Adipocyte (in vitro differentiated cells): ENCODE results near the gene NUDT16.

Experiments used
- DNase-seq: peaks from one replicate; pipeline ENCODE4 v3.0.0-alpha.2; 2015; ENCODE audit warnings: low read depth
- H3K27me3 ChIP-seq: replicated peaks from 2 replicates; pipeline ENCODE4 v1.7.0; 2013; ENCODE audit warnings: mild to moderate bottlenecking, low read length, moderate library complexity; ENCODE audit not compliant: control insufficient read depth, insufficient read depth
- H3K36me3 ChIP-seq: 2 replicates; pipeline ENCODE4 v1.7.0; 2013; ENCODE audit warnings: low read length, mild to moderate bottlenecking, moderate library complexity; ENCODE audit not compliant: control insufficient read depth, insufficient read depth, severe bottlenecking
- H3K4me1 ChIP-seq: 2 replicates; pipeline ENCODE4 v1.7.0; 2013; ENCODE audit warnings: mild to moderate bottlenecking, low read length, moderate library complexity; ENCODE audit not compliant: control insufficient read depth, insufficient read depth
- H3K4me3 ChIP-seq: 2 replicates; pipeline ENCODE4 v1.7.0; 2013; ENCODE audit warnings: mild to moderate bottlenecking, low read length, moderate library complexity
- H3K9ac ChIP-seq: 2 replicates; pipeline ENCODE4 v1.7.0; 2013; ENCODE audit warnings: mild to moderate bottlenecking, low read length, moderate library complexity
- H3K9me3 ChIP-seq: 2 replicates; pipeline ENCODE4 v1.7.0; 2013; ENCODE audit warnings: mild to moderate bottlenecking, low read length, moderate library complexity; ENCODE audit not compliant: control insufficient read depth

NUDT16 gene

DNA sequence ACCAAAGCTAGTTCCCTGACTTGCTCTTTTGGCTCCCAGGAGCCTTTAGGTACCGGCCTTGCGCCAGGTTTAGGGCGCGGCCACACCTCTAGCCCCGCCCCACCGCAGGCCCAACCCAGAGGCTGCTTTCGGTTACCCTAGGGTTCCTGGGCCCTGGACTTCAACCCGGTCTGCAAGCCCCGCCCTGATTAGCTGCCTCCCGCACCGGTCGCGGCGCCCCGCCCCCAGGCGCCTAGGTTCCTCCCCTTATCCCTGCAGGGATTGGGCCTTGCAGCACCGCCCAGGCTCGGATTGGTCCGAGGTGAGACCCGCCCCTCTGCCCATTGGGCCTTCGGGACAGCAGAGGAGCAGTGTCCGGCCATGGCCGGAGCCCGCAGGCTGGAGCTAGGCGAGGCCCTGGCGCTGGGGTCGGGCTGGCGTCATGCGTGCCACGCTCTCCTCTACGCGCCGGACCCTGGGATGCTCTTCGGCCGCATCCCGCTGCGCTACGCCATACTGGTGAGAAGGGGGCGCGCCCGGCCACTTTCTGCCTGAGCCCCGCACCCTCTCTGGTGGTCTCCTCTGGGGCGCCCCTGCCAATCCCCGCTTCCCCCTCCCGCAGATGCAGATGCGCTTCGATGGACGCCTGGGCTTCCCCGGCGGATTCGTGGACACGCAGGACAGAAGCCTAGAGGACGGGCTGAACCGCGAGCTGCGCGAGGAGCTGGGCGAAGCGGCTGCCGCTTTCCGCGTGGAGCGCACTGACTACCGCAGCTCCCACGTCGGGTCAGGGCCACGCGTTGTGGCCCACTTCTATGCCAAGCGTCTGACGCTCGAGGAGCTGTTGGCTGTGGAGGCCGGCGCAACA, at the start of gene NUDT16:
TSS of gene NUDT16 (plus strand) at position 330 of the 847 bp plus-strand sequence. CDS start at position 361, 31 bp downstream.
- Histone ChIP-seq H3K4me1 (peaks cover 28% of the 10 kb centered on the region), H3K9me3 (no peaks in the 10 kb centered on the region), H3K4me3 (peak within 1 kb of the TSS; percentile 90), H3K36me3 (peaks cover 13% of the 10 kb centered on the region), H3K9ac (peak within 1 kb of the TSS; percentile 94), H3K27me3 (no peaks in the 10 kb centered on the region)
- DNase-seq, result peak; percentile 100

DNA sequence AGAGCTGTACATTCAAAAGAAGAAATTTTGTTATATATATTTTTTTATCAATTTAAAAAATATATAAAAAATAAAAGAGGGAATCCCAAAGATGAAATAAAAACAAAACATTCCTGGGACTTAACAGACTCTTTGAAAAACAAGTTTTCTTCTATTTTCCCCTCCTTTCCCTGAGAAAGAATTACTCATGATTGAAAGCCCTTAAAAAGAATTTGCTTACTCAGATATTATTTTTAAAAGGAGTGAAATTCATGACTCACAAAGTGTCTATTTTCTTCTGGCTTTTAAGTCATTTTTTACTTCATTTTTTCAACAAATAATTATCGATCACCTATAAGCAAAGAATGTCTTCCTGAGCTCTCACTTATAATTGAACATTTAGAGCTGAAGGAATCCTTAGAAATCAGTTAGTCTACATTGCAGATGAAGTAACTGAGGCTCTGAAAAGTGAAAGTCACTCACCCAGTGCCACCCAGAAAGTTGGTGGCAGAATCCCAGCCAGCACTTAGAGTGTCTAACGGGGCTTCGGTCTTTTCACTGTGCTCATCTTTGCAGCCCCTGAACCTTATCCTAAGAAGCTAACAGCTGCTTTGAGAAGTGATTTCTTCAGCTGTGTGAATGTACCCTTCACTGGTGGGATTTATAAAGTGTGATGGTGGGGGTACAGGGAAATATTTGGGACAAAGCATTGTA, 42.5 kb upstream of the NUDT16 start:
- H3K27me3 ChIP-seq, result no peaks in the 10 kb centered on the region
- DNase-seq, result peak; percentile 27
- peaks cover 4% of the 10 kb centered on the region for H3K9me3 ChIP-seq
- no peaks in the 10 kb centered on the region for H3K36me3 ChIP-seq
- no peak overlapping the region for H3K4me3 ChIP-seq
- H3K9ac ChIP-seq, result no peak overlapping the region
- H3K4me1 ChIP-seq, result peaks cover 4% of the 10 kb centered on the region

DNA sequence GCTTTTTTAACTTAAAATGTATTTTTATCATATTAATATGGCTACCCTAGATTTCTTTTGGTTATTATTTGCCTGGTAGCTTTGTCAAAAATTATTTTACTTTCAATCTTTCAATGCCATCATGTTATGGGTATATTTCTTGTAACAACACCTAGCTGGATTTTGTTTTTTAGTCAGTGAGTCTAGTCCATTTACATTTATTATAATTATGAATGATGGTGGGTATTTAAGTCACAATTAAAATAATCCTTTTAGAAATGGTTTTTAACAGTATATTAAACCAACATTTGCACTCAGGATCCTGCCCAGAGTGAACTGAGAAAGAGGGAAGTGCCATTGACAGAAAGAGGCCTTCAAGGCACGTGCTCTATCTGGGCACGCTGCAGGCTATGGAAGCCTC, 39.8 kb upstream of the NUDT16 start:
- Histone ChIP-seq H3K4me3 (no peak overlapping the region), H3K36me3 (no peaks in the 10 kb centered on the region), H3K27me3 (no peaks in the 10 kb centered on the region), H3K4me1 (peaks cover 4% of the 10 kb centered on the region), H3K9ac (no peak overlapping the region), H3K9me3 (peaks cover 4% of the 10 kb centered on the region)
- no peak for DNase-seq

DNA sequence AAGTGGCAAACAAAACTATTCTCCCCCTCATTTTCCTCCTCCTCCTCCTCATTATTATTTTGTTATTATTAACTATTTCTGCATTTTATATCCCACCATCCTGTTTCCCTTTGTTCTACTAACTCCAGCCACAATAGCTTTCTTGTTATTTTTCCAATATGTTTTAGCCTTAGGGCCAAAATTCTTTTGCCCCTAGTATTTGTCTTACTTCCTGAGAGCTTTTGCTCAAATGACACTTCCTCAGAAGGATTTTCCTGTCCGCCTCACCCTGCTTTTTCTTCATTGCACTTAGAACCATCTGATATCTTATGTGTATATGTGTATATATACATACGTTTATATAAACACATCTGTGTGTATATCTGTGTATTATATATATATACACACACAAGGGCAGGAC, 32.7 kb upstream of the NUDT16 start:
- Histone ChIP-seq H3K4me1 (peaks cover 14% of the 10 kb centered on the region), H3K9me3 (no peaks in the 10 kb centered on the region), H3K4me3 (no peak overlapping the region), H3K36me3 (no peaks in the 10 kb centered on the region), H3K9ac (no peak overlapping the region), H3K27me3 (no peaks in the 10 kb centered on the region)
- no peak for DNase-seq

DNA sequence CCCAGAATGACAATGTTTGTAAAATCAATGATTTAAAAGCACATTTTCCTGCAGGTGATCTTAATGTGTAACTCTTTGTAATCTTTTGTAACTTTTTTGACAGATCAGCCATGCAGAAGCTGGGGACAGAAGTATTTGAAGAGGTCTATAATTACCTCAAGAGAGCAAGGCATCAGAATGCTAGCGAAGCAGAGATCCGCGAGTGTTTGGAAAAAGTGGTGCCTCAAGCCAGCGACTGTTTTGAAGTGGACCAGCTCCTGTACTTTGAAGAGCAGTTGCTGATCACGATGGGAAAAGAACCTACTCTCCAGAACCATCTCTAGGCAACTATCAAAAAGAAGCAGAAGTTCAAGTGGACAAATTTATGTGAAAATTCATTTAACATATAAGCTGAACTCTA, 32.1 kb upstream of the NUDT16 start:
- Histone ChIP-seq H3K4me3 (no peak overlapping the region), H3K9ac (no peak overlapping the region), H3K4me1 (peaks cover 14% of the 10 kb centered on the region), H3K36me3 (no peaks in the 10 kb centered on the region), H3K27me3 (no peaks in the 10 kb centered on the region), H3K9me3 (no peaks in the 10 kb centered on the region)
- DNase-seq, result no peak

DNA sequence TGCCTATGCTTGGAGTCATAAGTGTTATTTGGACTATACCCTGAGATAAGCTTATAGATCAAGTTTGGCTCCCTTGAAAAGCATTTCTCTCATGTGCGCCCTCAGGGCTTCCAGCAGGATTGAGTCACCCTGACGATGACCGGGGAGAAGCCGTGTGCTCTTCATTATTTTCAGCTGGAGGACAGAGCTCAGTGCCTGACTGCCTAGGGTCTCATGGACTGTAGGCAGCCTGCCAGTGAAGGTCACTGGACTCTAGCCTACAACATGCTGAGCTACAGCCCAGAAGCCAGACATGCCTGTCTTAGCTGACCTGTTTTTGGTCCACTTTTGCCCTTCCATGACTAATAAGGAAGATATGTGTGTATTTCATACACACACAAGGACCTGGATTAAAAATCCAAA, 31.6 kb upstream of the NUDT16 start:
- Histone ChIP-seq H3K4me3 (no peak overlapping the region), H3K27me3 (no peaks in the 10 kb centered on the region), H3K4me1 (peaks cover 14% of the 10 kb centered on the region), H3K36me3 (no peaks in the 10 kb centered on the region), H3K9ac (no peak overlapping the region), H3K9me3 (no peaks in the 10 kb centered on the region)
- DNase-seq, result peak; percentile 86

DNA sequence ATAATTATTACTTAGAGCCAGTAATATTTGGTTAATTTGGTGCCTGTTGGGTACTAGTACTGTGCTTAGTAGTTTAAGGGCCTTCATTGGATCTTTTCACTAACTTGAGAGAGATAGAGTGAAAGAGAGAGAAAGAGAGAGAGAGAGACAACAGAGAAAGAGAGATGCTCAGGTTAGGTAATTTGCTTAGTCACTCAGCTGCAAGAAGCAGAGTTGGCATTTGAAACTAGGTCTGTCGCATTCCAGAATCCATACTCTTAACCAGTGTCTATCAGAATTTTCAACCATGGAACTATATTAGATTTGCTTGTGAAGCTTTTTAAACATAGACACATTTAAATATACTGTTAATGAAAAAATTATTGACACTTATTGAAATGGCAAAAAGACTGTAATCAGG, 31.1 kb upstream of the NUDT16 start:
- peaks cover 14% of the 10 kb centered on the region for H3K4me1 ChIP-seq
- H3K4me3 ChIP-seq, result no peak overlapping the region
- no peaks in the 10 kb centered on the region for H3K36me3 ChIP-seq
- H3K9me3 ChIP-seq, result no peaks in the 10 kb centered on the region
- H3K27me3 ChIP-seq, result no peaks in the 10 kb centered on the region
- peak; percentile 46 for DNase-seq
- no peak overlapping the region for H3K9ac ChIP-seq

DNA sequence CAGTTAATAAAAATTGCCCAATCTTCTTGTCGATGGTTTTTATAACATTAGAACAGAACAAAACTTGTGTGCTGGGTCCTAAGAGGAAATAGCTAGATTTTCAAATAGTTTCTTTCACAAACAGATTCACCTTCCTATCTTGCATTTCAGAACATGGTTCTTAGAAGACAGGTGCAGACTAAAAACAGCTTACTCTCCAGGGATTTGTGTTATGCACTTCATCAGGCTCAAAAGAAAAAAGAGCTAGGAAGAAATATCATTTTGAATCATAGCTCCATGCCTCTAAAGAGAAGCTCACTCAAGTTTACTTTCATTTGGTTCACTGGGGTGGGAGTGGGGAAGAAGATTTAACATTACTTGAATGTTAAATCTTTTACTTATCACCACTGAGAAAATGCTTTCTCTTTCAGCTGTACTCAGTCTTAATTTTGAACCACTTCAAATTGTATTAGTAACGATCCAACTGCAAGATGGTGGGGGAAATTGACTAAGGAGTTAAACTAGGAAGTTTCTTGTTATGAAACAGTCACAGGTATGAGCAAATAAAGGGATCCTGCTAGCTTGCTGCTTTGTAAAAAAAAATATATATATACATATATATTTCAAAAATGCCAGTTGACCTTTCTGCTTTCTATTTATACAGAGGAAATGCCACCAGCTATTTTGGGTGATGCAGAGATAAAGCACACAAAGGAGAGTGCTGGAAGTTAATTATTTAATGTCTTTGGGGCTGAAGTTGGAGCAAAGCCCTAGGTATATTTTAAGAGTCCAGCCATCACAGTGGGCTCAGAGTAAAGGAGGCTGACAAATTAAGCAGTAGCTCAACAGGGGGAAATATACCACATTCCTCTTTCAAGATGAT, 28.3 kb upstream of the NUDT16 start:
- no peaks in the 10 kb centered on the region for H3K27me3 ChIP-seq
- no peak overlapping the region for H3K9ac ChIP-seq
- H3K4me3 ChIP-seq, result no peak overlapping the region
- H3K36me3 ChIP-seq, result no peaks in the 10 kb centered on the region
- no peaks in the 10 kb centered on the region for H3K9me3 ChIP-seq
- peaks cover 14% of the 10 kb centered on the region for H3K4me1 ChIP-seq
- no peak for DNase-seq

DNA sequence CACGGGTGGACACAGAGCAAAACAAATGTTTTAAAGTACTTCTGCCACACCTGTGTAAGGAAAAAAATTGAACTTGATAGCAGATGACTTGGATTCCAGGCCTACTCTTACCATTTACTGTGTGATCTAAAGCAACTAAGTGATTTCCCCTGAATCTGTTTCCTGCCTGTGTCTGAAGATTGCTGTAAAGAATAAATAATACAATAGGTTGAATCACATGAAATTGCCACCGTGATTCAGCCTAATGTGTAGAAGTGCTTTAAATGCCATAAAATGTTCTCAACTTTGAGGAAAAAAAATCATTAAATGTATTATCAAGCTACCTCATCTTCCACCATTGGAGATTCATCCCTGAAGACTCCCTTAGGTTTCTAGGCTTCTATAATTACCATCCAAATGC, 27.6 kb upstream of the NUDT16 start:
- Histone ChIP-seq H3K4me3 (no peak overlapping the region), H3K27me3 (no peaks in the 10 kb centered on the region), H3K36me3 (no peaks in the 10 kb centered on the region), H3K9ac (no peak overlapping the region), H3K9me3 (no peaks in the 10 kb centered on the region), H3K4me1 (peaks cover 14% of the 10 kb centered on the region)
- DNase-seq, result no peak

DNA sequence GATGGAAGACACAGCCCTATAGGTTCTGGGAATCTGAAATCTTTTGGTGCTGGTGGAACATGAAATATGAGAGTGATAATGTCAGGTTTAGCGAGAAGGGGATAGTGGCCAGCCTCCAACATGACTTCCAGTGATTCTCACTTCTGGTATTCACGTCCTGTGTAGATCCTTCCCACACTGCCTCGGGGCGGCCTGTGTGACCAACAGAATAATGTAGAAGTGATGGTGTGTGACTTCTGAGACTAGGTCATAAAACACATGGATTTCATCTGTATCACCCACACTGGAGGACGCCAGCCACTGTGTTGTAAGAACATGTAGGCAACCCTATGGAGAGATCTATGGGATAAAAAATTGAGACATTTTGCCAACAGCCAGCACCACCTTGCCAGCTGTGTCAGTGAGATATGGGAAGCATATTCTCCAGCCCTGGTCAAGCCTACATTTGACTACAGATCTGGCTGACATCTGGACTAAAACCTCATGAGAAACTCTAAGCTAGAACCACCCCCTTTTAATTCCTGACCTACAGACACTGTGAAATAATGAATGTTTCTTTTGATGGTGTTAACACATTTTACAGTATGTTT, 25.5 kb upstream of the NUDT16 start:
- no peaks in the 10 kb centered on the region for H3K36me3 ChIP-seq
- H3K9me3 ChIP-seq, result no peaks in the 10 kb centered on the region
- H3K9ac ChIP-seq, result no peak overlapping the region
- no peaks in the 10 kb centered on the region for H3K27me3 ChIP-seq
- peak; percentile 53 for DNase-seq
- H3K4me3 ChIP-seq, result no peak overlapping the region
- no peaks in the 10 kb centered on the region for H3K4me1 ChIP-seq

DNA sequence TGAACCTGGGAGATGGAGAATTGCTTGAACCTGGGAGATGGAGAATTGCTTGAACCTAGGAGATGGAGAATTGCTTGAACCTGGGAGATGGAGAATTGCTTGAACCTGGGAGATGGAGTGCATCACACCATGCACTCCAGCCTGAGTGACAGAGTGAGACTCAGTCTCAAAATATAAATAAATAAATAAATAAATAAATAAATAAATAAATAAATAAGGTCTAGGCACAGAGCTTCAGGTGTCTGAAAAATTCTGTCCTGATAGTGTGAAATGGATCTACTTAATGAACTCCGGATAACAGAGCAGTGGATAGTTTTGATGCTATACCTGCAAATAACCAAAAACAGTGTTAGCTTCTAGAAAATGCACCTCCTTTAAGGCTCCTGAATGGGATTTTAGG, 24.3 kb upstream of the NUDT16 start:
- Histone ChIP-seq H3K9me3 (no peaks in the 10 kb centered on the region), H3K4me1 (peaks cover 6% of the 10 kb centered on the region), H3K36me3 (no peaks in the 10 kb centered on the region), H3K9ac (no peak overlapping the region), H3K4me3 (no peak overlapping the region), H3K27me3 (no peaks in the 10 kb centered on the region)
- no peak for DNase-seq
